ENCODE measurements around the gene SOAT2. TPM values are rescaled to one million over a fixed set of nuclear protein-coding genes. Genes with fewer than 3 reads are reported as not detected.
"Not testable (repeated sequence)": the region's sequence is repeated elsewhere in the genome, so short reads cannot be mapped to it uniquely, and the experiment has no call there.

The SOAT2 gene
- total RNA-seq, 4 donors from 2014 or later: 0.82 TPM; not detected in 3

- TF ChIP-seq CTCF (IDR thresholded peaks at IDR 0.05): no peak
- H3K4me1 ChIP-seq: peaks cover 0 to 4% of the 10 kb centered on the region in 2 donors
- no peak for DNase-seq
- intact Hi-C loops (cut with DNase I; ENCODE audit: low total_unique reads): no loop called here
- no peak overlapping the region for H3K4me3 ChIP-seq
- H3K9me3 ChIP-seq: no peaks in the 10 kb centered on the region
- no peaks in the 10 kb centered on the region for H3K36me3 ChIP-seq
- no peaks in the 10 kb centered on the region for H3K27me3 ChIP-seq
- H3K27ac ChIP-seq: no peak overlapping the region
These were observed 597 bp downstream of the SOAT2 start for GRCh38 chr12:53103860-53104305.

GRCh38 chr12:53105256-53105655 is 2.0 kb downstream of the SOAT2 start:
- Histone ChIP-seq H3K27ac (no peak overlapping the region), H3K4me3 (no peak overlapping the region), H3K4me1 (no peaks in the 10 kb centered on the region), H3K9me3 (no peaks in the 10 kb centered on the region), H3K27me3 (no peaks in the 10 kb centered on the region), H3K36me3 (no peaks in the 10 kb centered on the region)
- intact Hi-C loops (cut with DNase I; ENCODE audit: low total_unique reads): no loop called here
- DNase-seq: no peak
- TF ChIP-seq CTCF (IDR thresholded peaks at IDR 0.05) (no peak), POLR2A (IDR thresholded peaks at IDR 0.05) (no peak)

- intact Hi-C loops (cut with DNase I; ENCODE audit: low total_unique reads): no loop called here
These were observed 2.6 kb downstream of the SOAT2 start for GRCh38 chr12:53105712-53106439.

GRCh38 chr12:53107122-53107521 is 3.8 kb downstream of the SOAT2 start:
- DNase-seq: no peak
- H3K27me3 ChIP-seq: no peaks in the 10 kb centered on the region
- no peaks in the 10 kb centered on the region for H3K9me3 ChIP-seq
- no peak overlapping the region for H3K4me3 ChIP-seq
- no peaks in the 10 kb centered on the region for H3K36me3 ChIP-seq
- no peak overlapping the region for H3K27ac ChIP-seq
- TF ChIP-seq CTCF (IDR thresholded peaks at IDR 0.05): no peak
- no peak for TF ChIP-seq POLR2A (IDR thresholded peaks at IDR 0.05)
- intact Hi-C loops (cut with DNase I; ENCODE audit: low total_unique reads): no loop called here
- no peaks in the 10 kb centered on the region for H3K4me1 ChIP-seq

More at GRCh38 chr12:53105712-53106439, 2.6 kb downstream of the SOAT2 start:
- Histone ChIP-seq H3K9me3 (no peaks in the 10 kb centered on the region), H3K27me3 (no peaks in the 10 kb centered on the region), H3K4me3 (no peak overlapping the region), H3K36me3 (no peaks in the 10 kb centered on the region), H3K27ac (no peak overlapping the region), H3K4me1 (no peaks in the 10 kb centered on the region)
- no peak for DNase-seq
- no peak for TF ChIP-seq CTCF (IDR thresholded peaks at IDR 0.05)
- no peak for TF ChIP-seq POLR2A (IDR thresholded peaks at IDR 0.05)

- H3K36me3 ChIP-seq; intact Hi-C loops (cut with DNase I; ENCODE audit: low total_unique reads); DNase-seq; H3K4me3 ChIP-seq; H3K27me3 ChIP-seq; H3K4me1 ChIP-seq; H3K9me3 ChIP-seq; H3K27ac ChIP-seq: not testable (repeated sequence)
These were observed 9.1 kb downstream of the SOAT2 start for GRCh38 chr12:53112431-53112830.

Data from uterus (tissue), 4 donors.